Activated gamma-delta T cell treated with Interleukin-2 at 50 U/mL for 16 hours (primary cell): ENCODE measurements around the gene RHOH.

Experiments used
- DNase-seq: peaks from one replicate; pipeline ENCODE4 v3.0.0-alpha.2; 2020

RHOH gene

DNA sequence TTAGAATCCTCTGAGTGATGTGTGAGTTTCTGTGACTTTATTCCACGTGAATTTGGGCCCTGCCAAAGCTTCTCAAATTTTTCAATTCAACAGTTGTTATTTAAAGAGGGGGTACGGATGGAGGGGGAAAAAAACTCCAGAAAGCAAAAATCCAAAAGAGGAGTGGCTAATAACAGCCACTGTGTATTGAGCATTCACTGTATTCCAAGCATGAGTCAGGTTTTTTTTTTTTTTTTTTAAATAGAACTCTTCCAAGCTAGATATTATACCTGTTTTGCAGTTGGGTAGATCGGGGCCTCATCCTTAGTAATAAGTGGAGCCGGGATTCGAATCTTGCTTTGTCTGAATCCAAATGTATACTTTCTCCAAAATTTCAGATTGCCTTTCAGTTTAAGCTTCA is 6.4 kb upstream of the RHOH start:
- DNase-seq: no peak

DNA sequence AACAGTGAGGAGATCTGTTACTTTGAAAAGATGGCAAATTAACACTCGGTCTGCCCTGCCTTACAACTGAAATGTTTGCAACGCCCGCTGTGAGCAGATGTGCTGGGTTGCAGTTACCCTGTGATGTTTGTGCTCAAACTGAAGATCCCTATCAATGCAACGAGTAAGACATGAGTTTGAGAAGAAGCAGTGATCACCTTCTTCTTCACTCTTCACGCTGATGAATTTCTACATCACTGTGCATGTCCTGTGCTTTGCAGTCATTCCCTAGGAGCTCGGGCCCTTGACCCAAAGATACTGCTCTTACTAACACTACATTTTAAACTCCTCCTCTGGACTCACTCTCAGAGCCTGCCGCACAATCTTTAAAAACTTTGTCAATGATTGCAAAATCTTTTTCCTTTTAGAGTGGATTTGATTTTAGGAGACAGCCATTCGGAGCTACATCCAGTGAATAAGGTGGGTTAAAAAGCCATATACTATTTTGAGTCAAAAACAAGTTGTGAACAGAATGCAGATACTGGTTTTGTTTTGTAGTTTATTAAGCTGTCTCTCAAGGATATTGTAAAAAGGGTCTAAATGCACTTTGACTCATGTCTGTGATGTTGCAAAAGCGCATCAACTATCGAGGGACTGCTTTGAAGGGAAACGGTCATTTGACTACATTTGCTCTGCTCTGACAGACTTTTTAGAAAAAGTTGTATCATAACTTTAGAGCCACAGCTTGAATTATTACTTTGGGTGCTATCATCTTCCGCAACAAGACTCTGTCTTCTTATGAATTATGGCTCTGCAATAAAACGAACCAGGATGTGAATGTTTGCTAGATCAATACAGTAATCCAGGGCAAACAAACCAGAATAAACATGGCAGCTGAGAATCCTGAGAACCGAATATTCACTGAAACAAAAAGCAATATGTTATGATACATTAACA is 5.7 kb upstream of the RHOH start:
- DNase-seq: no peak

- no peak for DNase-seq
These were observed 4.5 kb upstream of the RHOH start for GRCh38 chr4:40192114-40193015.

GRCh38 chr4:40193016-40193571 is 3.7 kb upstream of the RHOH start:
- peak; percentile 30 for DNase-seq

GRCh38 chr4:40193578-40193977 is 3.3 kb upstream of the RHOH start:
- no peak for DNase-seq

GRCh38 chr4:40194602-40195161 is 2.1 kb upstream of the RHOH start:
- peak; percentile 49 for DNase-seq

DNA sequence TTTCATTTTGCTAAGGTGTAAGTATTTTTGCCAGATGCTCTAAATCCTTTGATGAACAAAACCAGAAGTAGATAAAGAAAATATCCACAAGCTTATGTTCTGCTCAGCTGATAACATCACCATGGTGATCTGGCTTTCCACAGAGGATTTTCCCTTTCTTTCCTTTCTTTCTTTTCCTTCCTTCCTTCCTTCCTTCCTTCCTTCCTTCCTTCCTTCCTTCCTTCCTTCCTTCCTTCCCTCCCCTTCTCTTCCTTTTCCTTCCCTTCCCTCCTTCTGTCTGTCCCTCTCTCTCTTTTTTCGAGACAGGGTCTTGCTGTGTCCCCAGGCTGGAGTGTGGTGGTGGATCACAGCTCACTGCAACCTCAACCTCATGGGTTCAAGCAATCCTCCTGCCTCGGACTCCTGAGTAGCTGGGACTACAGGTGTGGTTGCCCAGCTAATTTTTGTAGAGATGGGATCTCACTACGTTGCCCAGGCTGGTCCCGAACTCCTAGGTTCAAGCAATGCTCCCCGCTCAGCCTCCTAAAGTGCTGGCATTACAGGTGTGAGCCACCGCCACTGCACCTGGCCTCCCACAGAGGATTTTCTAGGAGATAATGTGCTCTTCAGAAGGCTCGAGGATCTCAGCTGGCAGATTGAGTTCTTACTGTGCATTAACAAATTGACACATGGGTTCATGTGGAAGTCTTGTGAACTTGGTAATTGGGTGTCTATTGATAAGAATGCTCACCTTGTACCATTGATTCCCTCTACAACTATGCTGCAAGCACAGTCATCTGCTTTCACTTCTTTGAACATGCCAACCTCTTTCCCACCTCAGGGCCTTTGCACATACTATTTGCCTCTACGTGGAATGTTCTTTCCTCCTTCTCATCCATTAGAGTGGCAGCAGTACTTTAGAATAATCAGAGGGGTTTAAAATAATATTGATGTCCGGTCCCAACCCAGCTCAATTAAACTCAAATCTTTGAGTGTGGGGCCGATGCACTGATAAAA is 1.4 kb upstream of the RHOH start:
- DNase-seq: no peak

DNA sequence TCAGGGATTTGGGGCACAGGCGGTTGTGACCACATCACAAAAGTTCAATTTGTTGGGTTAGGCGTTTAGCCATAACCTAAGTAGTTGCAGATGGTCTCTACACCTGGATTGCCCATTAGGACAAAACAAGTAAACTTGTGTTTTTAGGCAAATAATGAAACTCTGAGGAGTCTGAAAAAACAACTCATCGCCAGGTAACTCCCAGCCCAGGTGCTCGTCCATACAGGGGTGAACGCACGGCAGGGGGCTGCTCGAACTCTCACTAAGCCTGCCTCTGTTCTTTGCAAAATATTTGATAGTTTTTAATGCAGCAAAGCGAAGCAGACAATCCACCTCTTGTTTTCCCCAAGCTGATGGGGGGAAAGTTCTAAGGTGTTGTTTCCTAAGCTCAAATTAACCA is 559 bp upstream of the RHOH start:
- no peak for DNase-seq

- DNase-seq: no peak
These were observed 1.3 kb downstream of the RHOH start for GRCh38 chr4:40197879-40198689.

DNA sequence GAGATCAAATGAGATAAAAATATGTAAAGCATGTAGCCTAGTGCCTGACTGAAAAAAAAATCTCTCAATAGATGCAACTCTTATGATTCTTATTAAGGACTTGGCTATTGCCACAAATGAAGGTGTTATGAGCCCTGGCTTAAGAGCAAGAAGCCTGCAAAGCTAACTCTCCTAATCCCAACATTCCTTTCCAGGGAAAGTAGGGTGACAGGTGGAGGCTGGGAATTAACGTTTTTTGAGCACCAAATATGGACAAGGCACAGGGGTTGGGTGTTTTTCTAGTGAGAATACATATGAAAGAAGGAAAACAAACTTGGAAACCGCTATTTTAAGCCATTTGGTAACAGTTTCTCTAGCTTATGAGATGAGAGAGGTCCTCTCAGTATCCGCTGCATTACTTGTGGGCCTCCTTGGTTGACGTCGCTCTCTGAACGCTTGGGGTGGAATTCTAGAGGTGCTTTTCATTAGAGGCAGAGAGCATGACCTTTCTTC is 2.4 kb downstream of the RHOH start:
- no peak for DNase-seq

GRCh38 chr4:40199999-40200874 is 3.4 kb downstream of the RHOH start:
- DNase-seq: peak; percentile 60

DNA sequence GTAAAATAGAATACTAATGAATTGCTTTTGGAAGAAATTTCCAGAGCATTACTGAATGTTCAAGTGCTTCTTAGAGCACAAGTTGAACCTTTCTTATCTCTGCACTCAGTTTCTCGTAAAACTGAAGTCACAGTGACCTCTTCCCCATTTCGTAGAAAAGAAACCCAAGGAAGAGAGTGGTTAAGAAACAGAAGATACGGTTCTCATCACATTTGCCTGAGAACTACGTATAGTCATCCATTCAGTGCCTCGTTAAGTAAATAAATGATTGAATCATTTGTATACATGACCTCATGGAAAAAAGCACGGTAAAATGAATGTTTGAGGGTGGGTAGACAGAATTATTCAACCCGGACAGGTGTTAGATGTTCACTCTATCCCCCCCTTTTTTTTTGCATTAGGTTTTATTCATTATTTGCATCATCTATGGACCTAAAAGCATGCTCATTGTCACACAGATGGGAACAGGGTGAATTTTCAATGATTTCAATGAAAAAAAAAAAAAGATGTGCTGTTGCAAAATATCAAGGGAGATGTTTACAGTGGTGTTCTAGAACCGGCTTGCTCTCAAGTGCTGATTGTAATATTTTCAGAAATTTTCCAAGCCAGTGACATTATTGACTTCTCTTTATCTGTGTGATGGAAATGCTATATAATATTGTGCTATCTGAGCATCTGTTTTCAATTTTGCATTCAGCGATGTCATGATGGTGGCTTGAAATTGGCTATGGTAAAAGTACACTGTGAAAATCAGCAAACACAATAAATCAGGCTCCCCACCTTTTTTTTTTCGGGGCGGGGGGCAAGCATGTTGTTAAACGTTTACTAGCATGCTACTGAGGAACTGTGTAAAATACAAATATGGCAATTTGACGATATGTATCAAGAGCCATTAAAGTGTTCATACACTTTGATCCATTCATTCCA is 4.3 kb downstream of the RHOH start:
- no peak for DNase-seq

- DNase-seq: no peak
These were observed 5.1 kb downstream of the RHOH start for GRCh38 chr4:40201898-40202297.

DNA sequence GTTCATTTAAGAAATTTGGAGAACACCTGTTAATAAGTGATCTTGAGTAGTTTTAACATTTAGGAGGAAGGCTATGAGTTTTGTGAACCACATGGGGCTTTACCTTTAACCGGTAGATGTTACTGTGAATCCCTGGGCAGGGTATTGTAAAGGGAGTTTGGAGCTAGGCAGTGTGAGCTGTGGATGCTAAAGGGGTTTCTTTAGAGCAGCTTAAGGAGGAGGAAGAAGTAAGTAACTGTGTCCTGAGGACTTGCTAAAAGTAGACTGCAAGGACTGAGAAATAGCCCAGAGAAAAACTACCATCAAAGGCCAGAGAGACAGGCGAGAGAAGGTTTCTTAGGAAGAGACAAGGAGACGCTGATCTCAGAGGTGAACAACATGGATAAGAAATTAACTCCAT is 5.6 kb downstream of the RHOH start:
- DNase-seq: no peak

DNA sequence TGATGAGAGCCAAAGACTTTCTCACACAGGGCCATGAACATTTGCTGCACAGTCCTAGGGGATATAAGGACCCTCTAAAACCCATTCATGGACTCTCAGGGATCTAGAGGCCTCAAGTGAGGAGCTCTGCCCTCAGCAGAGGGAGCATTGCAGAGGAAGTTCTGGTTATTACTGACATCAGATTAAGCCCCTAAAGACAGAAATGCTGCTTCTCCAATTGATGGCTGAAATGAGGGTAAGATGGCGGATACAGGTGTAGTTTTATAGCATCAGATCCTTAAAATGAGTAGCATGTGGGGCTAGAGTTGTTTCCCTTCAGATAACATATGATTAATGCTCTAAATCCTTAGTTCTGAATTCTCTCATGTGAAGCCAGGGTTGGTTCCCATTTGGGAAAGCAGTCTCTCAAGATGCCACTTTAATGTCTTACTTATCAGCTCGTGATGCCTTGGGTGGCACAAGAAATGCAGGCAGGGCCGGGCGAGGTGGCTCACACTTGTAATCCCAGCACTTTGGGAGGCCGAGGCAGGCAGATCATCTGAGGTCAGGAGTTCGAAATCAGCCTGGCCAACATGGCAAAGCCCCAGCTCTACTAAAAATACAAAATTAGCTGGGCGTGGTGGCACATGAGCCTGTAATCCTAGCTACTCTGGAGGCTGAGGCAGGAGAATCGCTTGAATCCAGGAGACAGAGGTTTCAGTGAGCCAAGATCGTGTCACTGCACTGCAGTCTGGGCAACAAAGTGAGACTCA is 7.9 kb downstream of the RHOH start:
- no peak for DNase-seq

DNA sequence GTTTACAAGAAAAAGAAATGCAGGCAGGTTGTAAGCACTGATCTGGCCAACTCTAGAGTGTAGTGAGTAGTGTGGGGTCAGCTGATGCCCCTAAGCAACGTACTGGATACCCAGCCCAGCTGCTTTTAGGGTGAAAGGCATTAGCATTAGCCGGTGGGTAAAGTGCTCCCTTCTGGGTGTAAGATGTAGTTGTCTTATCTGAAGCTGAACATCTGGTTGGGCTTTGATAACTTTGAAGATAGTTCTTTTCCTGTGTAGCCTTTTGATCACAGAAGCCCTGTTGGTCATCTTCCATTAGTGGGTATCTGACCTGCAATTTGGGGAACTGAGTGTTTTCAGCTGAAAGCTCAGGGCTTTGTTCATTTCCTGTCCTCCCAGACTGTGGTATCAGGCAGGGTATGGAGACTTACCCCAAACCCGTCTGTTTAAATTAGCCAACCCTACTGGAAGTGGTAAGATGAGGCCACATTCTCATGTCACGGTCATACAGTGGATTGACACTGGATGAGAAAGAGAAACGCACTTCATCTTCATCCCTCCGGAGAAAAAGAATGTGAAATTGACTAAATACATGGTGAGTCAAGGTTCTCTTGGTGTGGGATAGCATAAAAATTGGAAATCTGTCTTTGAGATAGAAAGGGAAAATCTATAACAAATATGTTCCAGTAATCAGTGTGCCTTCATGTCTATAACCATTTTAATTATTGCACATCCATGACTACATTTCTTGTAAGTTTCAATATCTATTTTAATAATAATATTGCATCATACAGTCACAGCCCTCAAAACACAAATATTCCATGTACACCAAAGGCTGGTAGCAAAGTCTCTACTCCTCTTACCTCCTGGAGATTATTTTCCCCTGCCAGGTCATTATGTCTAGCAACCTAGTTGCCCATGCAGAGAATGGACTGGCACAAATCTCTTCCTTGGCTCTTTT is 8.7 kb downstream of the RHOH start:
- no peak for DNase-seq

DNA sequence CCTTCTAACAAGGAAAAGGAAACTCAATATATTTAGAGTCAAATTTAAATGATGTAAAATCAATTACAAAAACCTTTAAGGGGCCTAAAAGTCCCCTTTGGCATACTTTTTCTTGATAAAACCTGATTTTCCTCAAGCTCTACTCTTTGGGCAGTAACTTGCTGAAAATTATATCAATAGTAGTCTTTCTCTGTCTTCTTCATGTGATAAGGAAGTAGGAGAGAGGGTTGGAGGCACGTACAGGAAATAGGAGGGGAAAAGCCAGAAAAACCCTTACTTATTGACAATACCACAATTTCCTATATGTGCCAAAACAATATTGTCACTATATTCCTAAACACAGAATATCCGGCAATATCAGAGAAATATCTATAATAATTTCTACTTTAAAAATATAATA is 9.6 kb downstream of the RHOH start:
- DNase-seq: no peak
